MV-4-11 (cell line): Measurements from ENCODE around the gene PARK7.
A peak's percentile ranks its signal among the peaks of the same experiment; 100 is the strongest.
"Not testable (repeated sequence)": the region's sequence is repeated elsewhere in the genome, so short reads cannot be mapped to it uniquely, and the experiment has no call there.

Source experiments
- DNase-seq: peaks from one replicate; lab custom pipeline; 2025; lab: John Stamatoyannopoulos, UW

The PARK7 gene

GRCh38 chr1:7961216-7962013 lies at the start of gene PARK7:
Gene PARK7 (plus strand): TSS chr1:7961711. CDS start chr1:7962786, 1,075 bp downstream.
- peak; percentile 99 for DNase-seq

DNA sequence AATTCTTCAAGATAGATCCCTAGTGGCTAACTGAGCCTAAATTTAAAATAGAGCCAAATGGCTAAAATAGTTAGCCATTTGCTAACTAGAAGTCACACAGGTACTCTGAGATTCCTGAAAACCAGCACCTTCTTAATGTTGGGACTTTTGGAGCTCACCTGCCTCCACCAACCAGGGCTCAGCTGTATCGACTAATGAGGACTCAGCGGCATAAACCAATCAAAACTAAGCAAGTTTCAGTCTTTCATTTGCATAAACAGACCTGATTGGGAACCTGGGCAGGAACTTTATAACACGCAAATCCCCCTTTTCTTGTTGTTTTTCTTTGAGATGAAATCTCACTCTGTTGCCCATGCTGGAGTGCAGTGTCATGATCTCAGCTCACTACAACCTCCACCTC lies 49.4 kb upstream of the PARK7 start:
- DNase-seq: no peak

DNA sequence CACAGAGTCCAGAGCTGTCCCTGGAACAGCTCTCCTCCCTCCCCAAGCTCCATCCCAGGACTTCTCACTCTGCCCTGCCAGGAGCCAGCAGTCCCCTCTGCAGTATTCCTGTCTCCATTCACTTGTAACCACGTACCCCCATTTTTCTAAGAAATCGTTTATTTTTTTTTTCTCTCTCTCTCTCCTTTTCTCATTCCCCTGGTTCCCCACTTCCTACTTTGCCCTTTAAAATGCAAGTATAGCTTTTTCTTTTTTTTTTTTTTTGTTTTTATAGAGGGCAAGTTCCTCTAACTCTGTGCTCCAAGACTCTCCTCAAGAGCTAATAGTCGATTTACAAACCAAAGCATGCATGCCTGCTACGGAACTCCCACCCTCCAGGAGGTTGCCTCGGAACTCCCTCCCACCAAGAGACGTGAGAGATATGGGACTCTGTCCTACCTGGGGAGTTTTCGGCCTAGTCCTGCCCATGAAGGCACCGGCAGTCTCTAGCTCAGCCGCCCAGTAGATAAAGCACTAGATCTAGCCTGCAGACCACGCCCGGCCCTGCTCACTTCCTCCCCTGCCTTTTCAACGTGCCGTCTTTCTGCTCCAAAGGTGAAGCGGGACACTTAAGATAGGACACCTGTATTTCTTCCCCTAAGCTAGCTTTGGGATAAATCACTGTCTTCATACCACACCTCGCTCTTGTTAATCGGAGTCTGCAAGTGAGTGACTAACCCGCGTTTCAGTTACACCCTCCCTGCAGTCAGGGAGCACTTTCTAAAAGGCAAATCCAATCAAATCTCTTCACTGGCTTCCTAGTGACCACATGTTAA lies 48.6 kb upstream of the PARK7 start:
- no peak for DNase-seq

DNA sequence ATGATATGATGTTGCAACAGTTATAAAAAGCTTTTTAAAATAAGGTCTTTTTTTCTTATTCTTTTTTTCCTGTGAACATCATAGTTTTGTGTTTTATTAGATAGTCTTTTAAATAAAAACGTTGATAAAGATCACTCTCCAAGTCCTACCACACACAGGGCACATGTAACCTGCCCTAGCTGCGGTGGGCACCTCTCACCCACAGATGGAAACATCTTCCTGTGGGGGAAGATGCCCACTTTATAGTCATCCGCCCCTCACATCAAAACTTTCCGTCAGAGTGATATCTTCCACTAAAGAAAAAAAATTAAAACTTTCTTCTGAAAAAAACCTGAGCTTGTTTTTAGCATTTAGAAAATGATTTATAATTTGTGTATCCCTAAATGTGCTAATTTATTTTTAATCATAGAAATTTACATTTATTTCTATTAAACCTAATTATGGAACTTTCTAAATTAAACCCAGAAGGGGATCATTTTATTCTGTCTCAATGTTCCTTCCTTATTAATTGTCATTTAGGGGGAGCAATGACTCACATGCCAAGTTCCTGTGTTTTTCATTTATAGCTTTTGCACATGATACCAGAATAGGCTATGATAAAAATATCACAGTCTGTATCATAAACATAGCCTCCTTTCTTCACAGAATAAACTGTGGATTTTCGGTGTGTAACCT lies 45.5 kb upstream of the PARK7 start:
- DNase-seq: no peak

- DNase-seq: no peak
These were observed 45.0 kb upstream of the PARK7 start for GRCh38 chr1:7916501-7916830.

- not testable (repeated sequence) for DNase-seq
These were observed 43.5 kb upstream of the PARK7 start for GRCh38 chr1:7917971-7918370.

DNA sequence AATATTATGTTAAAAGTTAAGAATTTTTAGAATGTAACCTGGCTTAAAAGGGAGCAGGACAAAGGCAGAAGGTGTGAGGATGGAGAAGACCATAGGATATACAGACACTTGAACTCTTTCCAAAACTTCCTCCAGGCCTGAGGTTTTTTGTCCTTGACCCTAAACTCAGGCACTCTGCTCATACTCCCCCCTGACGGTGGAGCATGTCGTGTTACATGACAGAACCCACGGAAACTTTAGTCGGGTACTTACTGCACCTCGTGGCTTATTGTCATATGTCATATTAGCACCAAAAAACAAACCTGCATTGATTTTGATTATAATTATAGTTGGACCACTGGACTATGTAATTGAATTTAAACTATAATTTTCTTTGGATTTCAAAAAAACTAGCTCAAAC lies 41.6 kb upstream of the PARK7 start:
- no peak for DNase-seq

- DNase-seq: no peak
These were observed 39.7 kb upstream of the PARK7 start for GRCh38 chr1:7921796-7922195.

DNA sequence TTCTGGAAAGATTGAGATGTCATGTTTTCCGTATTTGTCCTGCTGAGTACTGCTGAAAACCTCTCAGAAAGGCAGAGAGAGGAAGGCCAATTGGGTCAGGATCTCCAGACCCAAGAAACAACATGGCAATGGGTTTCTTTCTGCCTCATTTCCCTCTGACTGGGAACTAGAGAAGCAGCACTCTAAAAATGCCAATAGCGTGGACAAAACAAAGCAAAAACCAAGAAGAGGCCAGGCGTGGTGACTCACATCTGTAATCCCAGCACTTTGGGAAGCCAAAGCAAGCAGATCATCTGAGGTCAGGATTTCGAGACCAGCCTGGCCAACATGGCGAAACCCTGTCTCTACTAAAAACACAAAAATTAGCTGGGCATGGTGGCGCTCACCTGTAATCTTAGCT lies 39.2 kb upstream of the PARK7 start:
- DNase-seq: peak; percentile 24

DNA sequence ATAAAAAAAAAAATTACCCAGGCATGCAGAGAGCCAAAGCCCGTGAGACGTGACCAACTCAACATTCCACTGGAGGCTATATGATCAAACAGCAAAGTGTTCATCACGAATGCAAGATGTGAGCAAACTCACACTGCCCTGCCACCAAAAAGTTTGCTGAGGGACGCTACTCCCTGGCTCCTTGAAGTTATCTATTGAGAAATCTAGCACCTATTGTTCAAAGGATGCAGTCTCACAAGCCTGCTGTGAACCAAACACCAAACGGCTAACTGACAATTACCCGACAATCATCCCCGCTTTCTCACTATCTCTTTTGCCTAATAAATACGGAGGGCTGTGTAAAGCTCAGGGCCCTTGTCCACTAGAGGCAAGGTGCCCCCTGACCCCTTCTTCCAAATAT lies 34.5 kb upstream of the PARK7 start:
- not testable (repeated sequence) for DNase-seq

- no peak for DNase-seq
These were observed 33.3 kb upstream of the PARK7 start for GRCh38 chr1:7928247-7928646.

- no peak for DNase-seq
These were observed 31.9 kb upstream of the PARK7 start for GRCh38 chr1:7929637-7930036.

- DNase-seq: peak; percentile 21
These were observed 30.7 kb upstream of the PARK7 start for GRCh38 chr1:7930645-7931445.

DNA sequence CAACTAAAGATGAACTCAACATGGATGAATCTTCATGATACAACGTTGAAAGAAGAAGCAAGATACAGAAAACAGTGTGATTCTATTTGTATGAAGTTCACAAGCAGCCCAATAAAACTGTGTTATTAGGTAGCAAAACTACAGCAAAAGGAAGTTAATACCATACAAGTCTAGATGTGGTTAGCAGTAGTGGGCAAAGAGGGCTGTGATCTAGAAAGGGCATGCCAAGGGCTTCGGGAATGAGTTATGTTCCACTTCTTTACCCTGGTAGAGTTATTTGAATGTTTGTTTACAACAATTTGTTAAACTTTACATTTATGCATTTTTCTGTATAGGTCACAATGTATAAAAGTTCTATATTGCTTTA lies 30.1 kb upstream of the PARK7 start:
- peak; percentile 21 for DNase-seq

DNA sequence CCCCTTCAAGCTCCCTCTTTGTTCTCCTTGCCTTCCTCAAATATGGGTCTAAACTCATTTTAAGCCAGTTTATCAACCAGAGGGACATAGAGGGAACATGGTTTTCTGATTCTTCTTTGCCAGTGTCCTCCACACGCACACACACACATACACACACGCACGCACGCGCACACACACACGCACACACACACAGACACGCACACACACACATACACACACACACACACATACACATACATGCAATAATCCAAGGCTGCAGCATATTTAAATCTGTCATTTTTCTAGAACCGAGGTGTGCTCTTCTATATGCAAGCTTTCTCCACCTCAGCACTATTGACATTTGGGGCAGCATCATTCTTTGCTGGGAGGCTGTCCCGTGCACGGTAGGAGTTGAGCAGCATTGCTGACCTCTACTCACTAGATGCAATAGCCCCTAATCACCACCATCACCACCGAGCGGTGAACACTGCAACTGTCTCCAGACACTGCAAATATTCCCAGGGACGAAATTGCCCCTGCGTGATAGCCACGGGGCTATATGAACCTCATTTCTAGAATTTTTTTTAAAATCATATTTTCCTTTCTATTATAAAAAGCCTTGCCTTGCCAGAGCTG lies 28.9 kb upstream of the PARK7 start:
- no peak for DNase-seq

DNA sequence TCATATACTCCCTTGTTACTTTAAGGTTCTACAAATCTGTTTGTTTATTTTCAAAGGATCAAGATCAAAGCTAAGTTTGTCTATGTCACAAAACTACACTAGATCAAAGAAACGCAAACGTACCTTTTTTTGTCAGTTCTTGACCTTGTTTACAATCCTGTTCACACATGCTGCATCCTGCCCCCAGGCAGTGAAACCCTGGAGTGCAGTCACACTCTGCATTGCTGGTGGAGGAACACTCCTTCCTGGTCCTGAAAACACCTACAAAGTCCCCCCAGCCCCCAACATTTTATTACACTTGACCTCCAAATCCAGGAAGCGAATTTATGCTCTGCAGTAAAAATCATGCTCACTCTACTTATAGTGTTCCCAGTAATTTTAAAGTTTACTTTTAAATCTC lies 23.4 kb upstream of the PARK7 start:
- DNase-seq: no peak

GRCh38 chr1:7940034-7940433 lies 21.5 kb upstream of the PARK7 start:
- DNase-seq: no peak

DNA sequence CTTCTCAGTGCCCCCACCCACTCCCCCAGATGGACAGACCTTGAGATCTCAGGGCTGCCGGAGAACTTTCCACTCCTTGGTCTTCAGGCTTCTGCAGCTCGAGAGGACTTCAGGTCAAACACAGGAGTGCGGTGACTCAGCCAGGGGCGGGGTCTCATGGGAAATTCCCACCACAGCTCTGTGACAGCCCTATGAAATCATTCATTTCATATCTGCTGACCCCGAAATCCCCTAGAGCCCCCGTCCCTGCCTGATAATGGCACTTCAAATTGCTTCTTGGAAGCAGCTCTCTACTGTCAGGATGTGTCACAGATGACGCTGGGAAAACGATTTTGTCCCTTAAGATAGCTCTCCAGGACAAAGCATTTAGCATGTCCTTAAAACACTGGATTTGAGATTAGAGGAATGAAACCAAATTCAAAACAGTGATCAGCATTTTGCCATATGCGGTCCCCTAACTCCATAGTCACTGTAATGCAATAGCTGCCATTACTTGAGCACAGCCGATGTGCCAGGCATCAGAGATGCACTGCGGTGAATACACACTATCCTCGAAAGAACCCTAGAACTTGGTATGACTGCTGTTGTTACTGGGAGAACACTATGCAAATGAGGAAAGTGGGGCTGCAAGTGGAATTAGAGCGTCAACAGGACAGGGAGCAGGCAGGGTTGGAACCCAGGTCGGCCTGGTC lies 20.6 kb upstream of the PARK7 start, which contains the start of gene TNFRSF9:
Gene TNFRSF9, minus strand, starts transcription at position 95 of the 692 bp plus-strand sequence. CDS start 845 bp downstream, outside the sequence.
- no peak for DNase-seq

GRCh38 chr1:7941437-7941793 lies 20.1 kb upstream of the PARK7 start:
- DNase-seq: peak; percentile 44

DNA sequence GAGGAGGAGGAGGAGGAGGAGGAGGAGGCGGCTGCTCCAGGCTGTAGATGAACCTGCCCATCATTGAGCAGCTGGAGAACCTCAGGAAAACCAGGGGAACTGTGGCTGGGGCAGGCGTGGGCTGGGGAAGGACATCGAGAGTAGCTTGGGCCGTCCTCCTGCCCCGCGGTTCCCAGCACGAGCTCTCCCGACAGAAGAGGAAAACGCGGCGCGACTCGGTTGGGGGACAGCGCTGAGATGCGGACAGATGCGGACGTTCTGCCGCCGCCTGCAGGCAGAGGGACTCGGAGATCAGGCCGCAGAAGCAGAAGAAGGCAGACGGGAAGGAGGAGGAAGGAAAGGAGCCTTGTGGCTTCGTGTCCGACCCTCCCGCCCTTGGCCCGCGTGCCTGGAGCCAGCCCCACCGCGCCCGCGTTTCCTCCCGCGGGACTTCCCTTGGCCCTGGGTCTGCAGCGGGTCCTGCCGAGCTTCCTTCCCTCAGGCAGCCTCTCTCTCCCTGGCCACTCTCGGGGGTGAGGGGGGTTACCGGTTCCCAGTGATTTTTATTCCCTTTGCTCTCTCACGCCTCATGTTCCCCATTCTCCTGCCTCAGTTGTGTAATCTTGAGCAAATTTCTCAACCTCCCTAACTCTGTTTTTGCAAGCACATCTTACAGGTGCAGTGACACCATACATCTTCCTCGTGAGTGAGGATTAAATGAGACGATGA lies 19.1 kb upstream of the PARK7 start:
- DNase-seq: peak; percentile 65
